ENCODE data around the gene C4A.
"Not testable (repeated sequence)": the region's sequence is repeated elsewhere in the genome, so short reads cannot be mapped to it uniquely, and the experiment has no call there.

GRCh38 chr6:32014547-32014946 is 32.7 kb downstream of the C4A start, which contains the start of gene C4B:
- TF ChIP-seq ZNF362 (CRISPR knock-in tag; IDR thresholded peaks at IDR 0.05; ENCODE audit: borderline replicate concordance); RXRA (CRISPR knock-in tag; IDR thresholded peaks at IDR 0.05): not testable (repeated sequence)

All from HepG2 (cell line).